ENCODE data around the gene CST5.

DNA sequence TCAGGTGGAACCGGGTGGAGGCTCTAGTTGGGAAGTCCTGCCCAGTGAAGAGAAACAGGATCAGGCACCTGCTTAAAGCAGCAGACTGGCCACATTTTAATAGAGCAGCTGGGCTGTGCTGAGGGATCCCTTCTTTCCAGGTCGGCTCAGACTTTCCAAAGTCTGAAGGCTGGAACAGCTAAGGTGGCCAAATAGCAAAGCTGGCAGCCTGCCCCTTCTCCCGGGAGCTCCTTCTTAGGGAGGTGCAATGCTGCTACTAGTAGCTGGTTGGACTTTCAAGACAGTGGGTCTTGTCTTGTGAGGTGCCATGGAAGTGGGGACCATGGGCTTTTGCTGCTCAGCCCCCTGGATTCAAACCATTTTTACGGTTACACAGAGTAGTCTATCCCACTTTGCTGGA is 30.7 kb upstream of the CST5 start:
- TF ChIP-seq, protein P1, sequence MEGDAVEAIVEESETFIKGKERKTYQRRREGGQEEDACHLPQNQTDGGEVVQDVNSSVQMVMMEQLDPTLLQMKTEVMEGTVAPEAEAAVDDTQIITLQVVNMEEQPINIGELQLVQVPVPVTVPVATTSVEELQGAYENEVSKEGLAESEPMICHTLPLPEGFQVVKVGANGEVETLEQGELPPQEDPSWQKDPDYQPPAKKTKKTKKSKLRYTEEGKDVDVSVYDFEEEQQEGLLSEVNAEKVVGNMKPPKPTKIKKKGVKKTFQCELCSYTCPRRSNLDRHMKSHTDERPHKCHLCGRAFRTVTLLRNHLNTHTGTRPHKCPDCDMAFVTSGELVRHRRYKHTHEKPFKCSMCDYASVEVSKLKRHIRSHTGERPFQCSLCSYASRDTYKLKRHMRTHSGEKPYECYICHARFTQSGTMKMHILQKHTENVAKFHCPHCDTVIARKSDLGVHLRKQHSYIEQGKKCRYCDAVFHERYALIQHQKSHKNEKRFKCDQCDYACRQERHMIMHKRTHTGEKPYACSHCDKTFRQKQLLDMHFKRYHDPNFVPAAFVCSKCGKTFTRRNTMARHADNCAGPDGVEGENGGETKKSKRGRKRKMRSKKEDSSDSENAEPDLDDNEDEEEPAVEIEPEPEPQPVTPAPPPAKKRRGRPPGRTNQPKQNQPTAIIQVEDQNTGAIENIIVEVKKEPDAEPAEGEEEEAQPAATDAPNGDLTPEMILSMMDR (IDR thresholded peaks at IDR 0.05; ENCODE audit: low read depth, low read length) = no peak
- no peak for TF ChIP-seq POLR2A (IDR thresholded peaks at IDR 0.05; ENCODE audit: extremely low read depth, insufficient read length)
- TF ChIP-seq, protein P2, sequence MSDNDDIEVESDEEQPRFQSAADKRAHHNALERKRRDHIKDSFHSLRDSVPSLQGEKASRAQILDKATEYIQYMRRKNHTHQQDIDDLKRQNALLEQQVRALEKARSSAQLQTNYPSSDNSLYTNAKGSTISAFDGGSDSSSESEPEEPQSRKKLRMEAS (IDR thresholded peaks at IDR 0.05; ENCODE audit: low read depth, low read length) = no peak
